Measurements from ENCODE around the gene CD2. TPM values are rescaled to one million over a fixed set of nuclear protein-coding genes. Genes with fewer than 3 reads are reported as not detected.

The CD2 gene
- total and polyA plus RNA-seq, 2 of the 8 experiments (the other 6 are each of a cell fraction or from before 2014, with no cell fraction given) = not detected

GRCh38 chr1:116769561-116769977 lies 15.3 kb downstream of the CD2 start:
- Histone ChIP-seq H4K8ac (ENCODE audit: extremely low read depth, insufficient read depth, low read length) (no peak overlapping the region), H3K56ac (replicated peaks; ENCODE audit: insufficient read length, low read depth, low read length) (no peak overlapping the region), H2BK15ac (ENCODE audit: low read length) (no peak overlapping the region), H3K27ac (ENCODE audit: low read depth, low read length) (no peak overlapping the region), H3K18ac (ENCODE audit: extremely low read depth, low read length) (no peak overlapping the region), H3K79me2 (ENCODE audit: control insufficient read depth in 1 of 2, insufficient read depth in 2 of 2, low read length in 2 of 2) (no peaks in the 10 kb centered on the region), H3K36me3 (ENCODE audit: control insufficient read depth in 2 of 4, insufficient read depth in 4 of 4, low read length in 3 of 4) (no peaks in the 10 kb centered on the region), H3K79me1 (ENCODE audit: low read depth, low read length) (no peaks in the 10 kb centered on the region), H3K9me3 (ENCODE audit: insufficient read depth in 2 of 2, low read depth in 1 of 2, low read length in 1 of 2) (no peaks in the 10 kb centered on the region), H2BK120ac (replicated peaks; ENCODE audit: low read depth, low read length) (no peak overlapping the region), H2BK12ac (ENCODE audit: low read depth, low read length) (no peak overlapping the region), H3K4ac (replicated peaks; ENCODE audit: insufficient read length, low read depth, low read length) (no peak overlapping the region), H2AFZ (ENCODE audit: low read length) (no peak overlapping the region), H4K20me1 (replicated peaks in 1 of 2; ENCODE audit: control insufficient read depth in 1 of 2, insufficient read depth in 2 of 2, low read length in 2 of 2) (no peaks in the 10 kb centered on the region), H2BK5ac (ENCODE audit: low read depth, low read length) (no peak overlapping the region), H3K4me2 (ENCODE audit: insufficient read depth in 1 of 2, low read depth in 2 of 2, low read length in 2 of 2) (no peak overlapping the region), H3K14ac (ENCODE audit: insufficient read length) (no peak overlapping the region), H2AK5ac (ENCODE audit: low read depth, low read length) (no peak overlapping the region), H3K9ac (replicated peaks in 1 of 4; ENCODE audit: extremely low read depth in 1 of 4, low read depth in 3 of 4, low read length in 3 of 4) (no peak overlapping the region), H4K5ac (ENCODE audit: insufficient read length, low read depth, low read length) (no peak overlapping the region), H4K91ac (replicated peaks; ENCODE audit: insufficient read length, low read length) (no peak overlapping the region), H3K23me2 (ENCODE audit: low read depth, low read length) (no peaks in the 10 kb centered on the region), H3K27me3 (replicated peaks in 1 of 4; ENCODE audit: control insufficient read depth in 3 of 4, extremely low read depth in 1 of 4, insufficient read depth in 3 of 4, low read length in 3 of 4) (no peaks in the 10 kb centered on the region), H3K23ac (ENCODE audit: insufficient read length) (no peak overlapping the region), H2BK20ac (ENCODE audit: low read length) (no peak overlapping the region), H3K4me3 (ENCODE audit: extremely low read depth in 1 of 4, insufficient read depth in 2 of 4, low read depth in 3 of 4, low read length in 4 of 4) (no peak overlapping the region), H3K4me1 (replicated peaks in 1 of 4; ENCODE audit: control insufficient read depth in 3 of 4, insufficient read depth in 4 of 4, low read length in 3 of 4) (no peaks in the 10 kb centered on the region)
- ChIA-PET POLR2A (ENCODE audit: partially characterized antibody) (interaction anchor here (0.7 kb wide), 1 partner anchor 290 kb away, joined by 3 read pairs; the partner anchor contains the start of gene TTF2), CTCF (ENCODE audit: partially characterized antibody) (interaction anchor here (0.9 to 2.9 kb wide), 5 partner anchors 15 to 167 kb away, joined by 3 to 13 read pairs (median 4); partner anchors contain the start of gene CD2)
- DNase-seq (ENCODE audit: low read depth in 1 of 2, low spot score in 2 of 2) (no peak), FAIRE-seq (no peak)
- 78% methylated on average over 1 of the region's 1 CpG; no CpG with 5 or more reads in 1 of the 2 experiments for WGBS, 2 experiments (ENCODE audit: extremely low coverage in 1 of 2, insufficient coverage in 1 of 2, insufficient read length in 1 of 2, insufficient replicate concordance in 2 of 2, low coverage in 1 of 2, low lambda C conversion rate in 2 of 2, missing lambda C conversion rate in 1 of 2)
- no peak for TF ChIP-seq EP300 (IDR thresholded peaks at IDR 0.05; ENCODE audit: borderline replicate concordance in 1 of 2, low read depth in 2 of 2, low read length in 2 of 2)
- TF ChIP-seq MAX (IDR thresholded peaks at IDR 0.05) = no peak

Data from H1 (cell line).